ENCODE measurements around the gene MIGA1.
"Not testable (repeated sequence)": the region's sequence is repeated elsewhere in the genome, so short reads cannot be mapped to it uniquely, and the experiment has no call there.

Gene MIGA1

GRCh38 chr1:77906624-77907023 is 127.2 kb downstream of the MIGA1 start:
- no peak for DNase-seq (ENCODE audit: low read depth, low spot score)

GRCh38 chr1:77910116-77910515 is 130.7 kb downstream of the MIGA1 start:
- DNase-seq (ENCODE audit: low read depth, low spot score): no peak

GRCh38 chr1:77918918-77919317 is 139.5 kb downstream of the MIGA1 start:
- not testable (repeated sequence) for DNase-seq (ENCODE audit: low read depth, low spot score)

- DNase-seq (ENCODE audit: low read depth, low spot score): peak; percentile 31
These were observed 146.1 kb downstream of the MIGA1 start for GRCh38 chr1:77925518-77925917.

GRCh38 chr1:77925956-77926355 is 146.5 kb downstream of the MIGA1 start:
- no peak for DNase-seq (ENCODE audit: low read depth, low spot score)

- DNase-seq (ENCODE audit: low read depth, low spot score): no peak
These were observed 147.3 kb downstream of the MIGA1 start for GRCh38 chr1:77926561-77927357.

GRCh38 chr1:77927414-77927813 is 148.0 kb downstream of the MIGA1 start:
- no peak for DNase-seq (ENCODE audit: low read depth, low spot score)
